Neural progenitor cell (in vitro differentiated cells): ENCODE results near the gene TEAD1. TPM values are rescaled to one million over a fixed set of nuclear protein-coding genes. Genes with fewer than 3 reads are reported as not detected.
A peak's percentile ranks its signal among the peaks of the same experiment; 100 is the strongest.

Experiments
- DNase-seq: peaks from one replicate; pipeline ENCODE4 v3.0.0-alpha.2; 2016; ENCODE audit warnings: low spot score
- H2AFZ ChIP-seq: fragments of 200-600 bp; sonication (generic); replicated peaks from 2 replicates; pipeline ENCODE4 v1.6.1; 2016; ENCODE audit warnings: antibody characterized with exemption
- H3F3A ChIP-seq: fragments of 200-600 bp; sonication (generic); 2 replicates; pipeline ENCODE4 v1.6.1; 2016; ENCODE audit warnings: antibody characterized with exemption, low read depth
- H3K27ac ChIP-seq: fragments of 200-600 bp; sonication (generic); 2 replicates; pipeline ENCODE4 v1.5.1; 2016; ENCODE audit warnings: mild to moderate bottlenecking
- H3K27me3 ChIP-seq: fragments of 200-600 bp; sonication (generic); 2 replicates; pipeline ENCODE4 v1.6.1; 2016; ENCODE audit warnings: mild to moderate bottlenecking, moderate library complexity
- H3K36me3 ChIP-seq: fragments of 200-600 bp; sonication (generic); 2 replicates; pipeline ENCODE4 v1.5.1; 2016
- H3K4me1 ChIP-seq: fragments of 200-600 bp; sonication (generic); 2 replicates; pipeline ENCODE4 v1.6.1; 2016; ENCODE audit warnings: mixed run types
- H3K4me2 ChIP-seq: fragments of 200-600 bp; sonication (generic); 2 replicates; pipeline ENCODE4 v1.6.1; 2016
- H3K4me3 ChIP-seq: fragments of 200-600 bp; sonication (generic); 2 replicates; pipeline ENCODE4 v1.5.1; 2016
- H3K79me2 ChIP-seq: fragments of 200-600 bp; sonication (generic); 2 replicates; pipeline ENCODE4 v1.6.1; 2016; ENCODE audit warnings: low read depth
- H3K9ac ChIP-seq: fragments of 200-600 bp; sonication (generic); 2 replicates; pipeline ENCODE4 v1.6.1; 2016
- H3K9me3 ChIP-seq: fragments of 200-600 bp; sonication (generic); 2 replicates; pipeline ENCODE4 v1.5.1; 2016; ENCODE audit warnings: low read depth
- H4K20me1 ChIP-seq: fragments of 200-600 bp; sonication (generic); 2 replicates; pipeline ENCODE4 v1.6.1; 2016; ENCODE audit warnings: low read depth
- H3K27ac Mint-ChIP-seq: 3 replicates; pipeline ENCODE4 v1.8.0; 2021; ENCODE audit warnings: mixed read lengths
- H3K27me3 Mint-ChIP-seq: 2 replicates; pipeline ENCODE4 v1.8.0; 2022; ENCODE audit warnings: low read depth, mild to moderate bottlenecking, inconsistent platforms, moderate library complexity, mixed read lengths; ENCODE audit not compliant: insufficient read depth
- H3K36me3 Mint-ChIP-seq: 3 replicates; pipeline ENCODE4 v1.8.0; 2021; ENCODE audit warnings: mixed read lengths
- H3K4me1 Mint-ChIP-seq: 3 replicates; pipeline ENCODE4 v1.8.0; 2021; ENCODE audit warnings: mixed read lengths
- H3K4me3 Mint-ChIP-seq: 3 replicates; pipeline ENCODE4 v1.8.0; 2021; ENCODE audit warnings: mild to moderate bottlenecking, moderate library complexity, mixed read lengths
- H3K9me3 Mint-ChIP-seq: 3 replicates; pipeline ENCODE4 v1.8.0; 2020; ENCODE audit warnings: mixed read lengths
- EZH2 ChIP-seq: fragments of 200-600 bp; sonication (generic); IDR thresholded peaks from 2 replicates; pipeline ENCODE4 v1.6.1; 2017; ENCODE audit warnings: antibody characterized with exemption, mild to moderate bottlenecking, moderate library complexity
- EZH2phosphoT487 ChIP-seq: fragments of 200-600 bp; sonication (generic); IDR thresholded peaks from 2 replicates; pipeline ENCODE4 v1.6.1; 2017; ENCODE audit warnings: antibody characterized with exemption
- total RNA-seq: library from RNA; depleted of rRNA; stranded (reverse); fragments of >200 nt; gene quantifications from 2 replicates; pipeline ENCODE4 v1.2.3, GENCODE V29; 2015; ENCODE audit warnings: low replicate concordance
- TF ChIP-seq, protein P1 (sequence below): fragments of 200-600 bp; sonication (generic); IDR thresholded peaks from 2 replicates; pipeline ENCODE4 v1.5.1; 2017; ENCODE audit warnings: antibody characterized with exemption, mild to moderate bottlenecking

The TEAD1 gene
- total RNA-seq, 1 donor from 2014 or later: 98.3 TPM

- H3K9me3 Mint-ChIP-seq: no peaks in the 10 kb centered on the region
- peaks cover 7% of the 10 kb centered on the region for H3F3A ChIP-seq
- H3K79me2 ChIP-seq: no peaks in the 10 kb centered on the region
- peaks cover 11% of the 10 kb centered on the region for H3K27me3 Mint-ChIP-seq
- H3K36me3 Mint-ChIP-seq: no peaks in the 10 kb centered on the region
- peaks cover 18% of the 10 kb centered on the region for H3K4me1 ChIP-seq
- no peak overlapping the region for H3K27ac Mint-ChIP-seq
- H3K4me1 Mint-ChIP-seq: peaks cover 35% of the 10 kb centered on the region
- no peak overlapping the region for H3K9ac ChIP-seq
- H3K27me3 ChIP-seq: no peaks in the 10 kb centered on the region
- no peak overlapping the region for H3K4me2 ChIP-seq
- no peak overlapping the region for H3K4me3 Mint-ChIP-seq
- peak; percentile 86 for DNase-seq
- H4K20me1 ChIP-seq: no peaks in the 10 kb centered on the region
- H3K9me3 ChIP-seq: no peaks in the 10 kb centered on the region
- H3K4me3 ChIP-seq: no peak overlapping the region
- TF ChIP-seq, protein P1, sequence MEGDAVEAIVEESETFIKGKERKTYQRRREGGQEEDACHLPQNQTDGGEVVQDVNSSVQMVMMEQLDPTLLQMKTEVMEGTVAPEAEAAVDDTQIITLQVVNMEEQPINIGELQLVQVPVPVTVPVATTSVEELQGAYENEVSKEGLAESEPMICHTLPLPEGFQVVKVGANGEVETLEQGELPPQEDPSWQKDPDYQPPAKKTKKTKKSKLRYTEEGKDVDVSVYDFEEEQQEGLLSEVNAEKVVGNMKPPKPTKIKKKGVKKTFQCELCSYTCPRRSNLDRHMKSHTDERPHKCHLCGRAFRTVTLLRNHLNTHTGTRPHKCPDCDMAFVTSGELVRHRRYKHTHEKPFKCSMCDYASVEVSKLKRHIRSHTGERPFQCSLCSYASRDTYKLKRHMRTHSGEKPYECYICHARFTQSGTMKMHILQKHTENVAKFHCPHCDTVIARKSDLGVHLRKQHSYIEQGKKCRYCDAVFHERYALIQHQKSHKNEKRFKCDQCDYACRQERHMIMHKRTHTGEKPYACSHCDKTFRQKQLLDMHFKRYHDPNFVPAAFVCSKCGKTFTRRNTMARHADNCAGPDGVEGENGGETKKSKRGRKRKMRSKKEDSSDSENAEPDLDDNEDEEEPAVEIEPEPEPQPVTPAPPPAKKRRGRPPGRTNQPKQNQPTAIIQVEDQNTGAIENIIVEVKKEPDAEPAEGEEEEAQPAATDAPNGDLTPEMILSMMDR: peak; percentile 98
- TF ChIP-seq EZH2: no peak
- no peaks in the 10 kb centered on the region for H3K36me3 ChIP-seq
- no peak overlapping the region for H3K27ac ChIP-seq
- no peak overlapping the region for H2AFZ ChIP-seq
Observed at GRCh38 chr11:12963792-12964536, 289.7 kb downstream of the TEAD1 start.

- Histone ChIP-seq H3K27ac (no peak overlapping the region), H3K9ac (no peak overlapping the region), H3K4me2 (no peak overlapping the region), H3K79me2 (no peaks in the 10 kb centered on the region), H3K4me1 (peaks cover 18% of the 10 kb centered on the region), H3F3A (peaks cover 7% of the 10 kb centered on the region), H3K4me3 (no peak overlapping the region), H3K9me3 (no peaks in the 10 kb centered on the region), H4K20me1 (no peaks in the 10 kb centered on the region), H2AFZ (no peak overlapping the region), H3K27me3 (no peaks in the 10 kb centered on the region), H3K36me3 (no peaks in the 10 kb centered on the region)
- TF ChIP-seq EZH2 (no peak), EZH2phosphoT487 (no peak)
- TF ChIP-seq, protein P1: no peak
- Mint-ChIP-seq H3K36me3 (no peaks in the 10 kb centered on the region), H3K27me3 (peaks cover 11% of the 10 kb centered on the region), H3K27ac (peak overlapping the region; percentile 62), H3K4me1 (peaks cover 38% of the 10 kb centered on the region), H3K9me3 (no peaks in the 10 kb centered on the region), H3K4me3 (no peak overlapping the region)
- no peak for DNase-seq
Observed at GRCh38 chr11:12964650-12965049, 290.4 kb downstream of the TEAD1 start.

DNA sequence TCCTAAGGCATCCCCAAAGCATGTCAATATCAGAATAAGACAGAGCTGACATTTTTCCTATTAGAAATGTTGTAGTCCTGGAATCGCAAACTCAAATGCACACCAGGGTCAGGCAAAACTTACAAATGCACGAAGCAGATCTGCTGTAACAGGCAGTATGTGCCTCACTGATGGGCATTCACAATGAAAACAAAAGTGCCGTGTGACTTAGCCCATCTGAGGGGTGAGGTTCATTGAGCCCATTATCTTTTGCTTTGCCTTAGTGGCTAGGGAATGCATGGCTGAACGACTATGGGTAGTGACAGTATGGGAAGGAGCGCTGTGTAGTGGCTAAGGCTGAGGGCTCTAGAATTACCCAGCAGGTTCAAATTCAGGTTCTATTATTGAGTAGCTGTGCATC, 291.8 kb downstream of the TEAD1 start:
- H3F3A ChIP-seq: peaks cover 7% of the 10 kb centered on the region
- peak; percentile 53 for DNase-seq
- no peaks in the 10 kb centered on the region for H3K9me3 ChIP-seq
- H3K4me3 ChIP-seq: no peak overlapping the region
- Mint-ChIP-seq H3K4me1 (peaks cover 38% of the 10 kb centered on the region), H3K27ac (peak overlapping the region; percentile 28), H3K36me3 (no peaks in the 10 kb centered on the region), H3K9me3 (no peaks in the 10 kb centered on the region), H3K4me3 (peak overlapping the region; percentile 12), H3K27me3 (peaks cover 14% of the 10 kb centered on the region)
- H3K27me3 ChIP-seq: no peaks in the 10 kb centered on the region
- H4K20me1 ChIP-seq: no peaks in the 10 kb centered on the region
- TF ChIP-seq, protein P1: no peak
- no peak for TF ChIP-seq EZH2phosphoT487
- TF ChIP-seq EZH2: no peak
- peaks cover 18% of the 10 kb centered on the region for H3K4me1 ChIP-seq
- peak overlapping the region; percentile 49 for H3K4me2 ChIP-seq
- no peaks in the 10 kb centered on the region for H3K36me3 ChIP-seq
- no peaks in the 10 kb centered on the region for H3K79me2 ChIP-seq
- no peak overlapping the region for H2AFZ ChIP-seq
- H3K27ac ChIP-seq: no peak overlapping the region
- H3K9ac ChIP-seq: no peak overlapping the region
